ENCODE data around the gene NDFIP1.
"Not testable (repeated sequence)": the region's sequence is repeated elsewhere in the genome, so short reads cannot be mapped to it uniquely, and the experiment has no call there.

The NDFIP1 gene

GRCh38 chr5:142154449-142154841, 45.9 kb downstream of the NDFIP1 start:
- DNase-seq (ENCODE audit: low spot score), result not testable (repeated sequence)

GRCh38 chr5:142156839-142157463, 48.4 kb downstream of the NDFIP1 start:
- no peak for DNase-seq (ENCODE audit: low spot score)

DNA sequence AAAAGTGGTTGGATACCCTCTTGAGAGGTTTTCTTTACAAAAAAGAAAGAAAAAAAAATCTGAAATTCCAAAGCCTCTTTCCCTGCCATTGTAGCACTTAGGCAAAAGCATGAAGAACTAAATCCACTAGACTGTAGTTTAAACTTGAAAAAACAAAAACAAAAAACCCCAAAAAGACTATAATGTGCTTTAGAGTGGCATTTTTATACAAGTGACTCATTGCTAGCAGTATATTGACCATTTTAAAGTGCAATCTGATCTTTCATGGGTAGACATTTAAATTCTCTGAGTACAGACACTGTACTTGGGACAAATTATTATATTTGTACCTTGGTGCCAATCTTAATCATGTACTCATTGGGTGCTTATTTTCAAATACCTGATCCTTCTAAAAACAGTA, 50.8 kb downstream of the NDFIP1 start:
- DNase-seq (ENCODE audit: low spot score), result no peak

DNA sequence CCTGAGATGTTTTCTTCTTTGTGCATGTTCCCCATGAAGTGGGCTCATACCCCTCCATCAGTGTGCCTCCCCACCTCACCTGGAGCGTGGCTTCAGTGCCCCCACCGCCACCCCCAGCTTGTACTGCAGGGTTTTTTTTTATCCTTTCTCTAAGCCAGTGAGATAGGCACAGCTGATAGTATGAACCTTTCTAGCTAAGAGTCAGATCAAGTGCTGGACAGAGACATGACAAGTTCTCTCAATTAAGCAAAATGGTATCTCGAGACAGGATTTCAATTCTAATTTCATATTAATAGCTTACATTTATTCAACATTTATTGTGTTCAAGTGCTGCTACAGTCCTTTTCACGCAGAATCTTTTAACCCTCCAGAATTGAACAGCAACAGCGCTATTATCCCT, 55.7 kb downstream of the NDFIP1 start:
- DNase-seq (ENCODE audit: low spot score), result no peak

DNA sequence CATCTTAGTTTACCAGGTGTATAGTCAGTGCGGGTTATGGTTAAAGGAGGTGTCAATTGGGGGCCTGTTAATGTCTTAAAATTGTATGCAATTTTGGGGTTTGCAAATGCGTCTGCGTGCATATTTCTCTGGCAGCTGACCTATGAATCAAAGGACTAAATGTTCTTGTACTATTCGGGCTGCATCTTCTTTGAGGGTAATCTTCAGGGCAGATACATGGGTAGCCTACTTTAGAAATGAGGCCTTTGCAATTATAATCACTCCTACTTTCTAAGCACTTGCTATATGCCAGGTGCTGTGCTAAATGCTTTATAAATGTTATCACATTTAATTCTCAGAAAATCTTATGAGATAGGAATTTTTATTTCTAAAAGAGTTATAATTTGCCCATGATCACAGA, 58.2 kb downstream of the NDFIP1 start:
- DNase-seq (ENCODE audit: low spot score), result no peak

DNA sequence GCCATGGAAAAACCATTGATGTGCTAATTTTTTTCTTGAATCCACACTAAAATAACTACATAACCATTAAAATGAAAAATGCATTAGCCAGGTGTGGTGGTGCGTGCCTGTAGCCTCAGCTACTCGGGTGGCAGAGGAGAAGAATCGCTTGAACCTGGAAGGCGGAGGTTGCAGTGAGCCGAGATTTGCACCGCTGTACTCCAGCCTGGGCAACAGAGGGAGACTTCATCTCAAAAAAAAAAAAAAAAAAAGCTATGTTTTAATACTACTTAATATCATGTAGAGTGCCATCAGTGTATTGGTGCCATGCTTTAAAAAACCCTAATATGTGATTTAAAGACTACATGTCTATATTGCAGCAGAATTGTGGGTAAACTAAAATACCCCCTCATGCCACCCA, 58.9 kb downstream of the NDFIP1 start:
- DNase-seq (ENCODE audit: low spot score), result no peak

DNA sequence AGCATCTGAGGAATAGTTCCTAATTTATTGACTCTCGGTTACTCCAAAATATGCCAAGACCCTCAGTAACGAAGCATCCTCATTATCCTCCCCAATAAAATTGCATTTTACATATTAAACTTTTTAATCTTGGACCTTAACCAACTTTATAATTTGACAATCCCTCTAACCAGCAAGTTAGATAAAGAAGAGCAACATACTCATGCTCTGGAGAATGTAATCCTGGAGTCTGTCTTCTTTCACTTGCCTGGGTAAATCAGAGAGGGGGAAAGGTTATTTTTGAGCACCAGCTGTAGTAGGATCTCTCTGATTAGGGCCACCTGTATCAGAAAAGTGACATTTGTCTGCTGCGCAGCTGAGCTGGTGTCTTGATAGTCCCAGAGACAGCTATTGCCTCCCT, 59.8 kb downstream of the NDFIP1 start:
- DNase-seq (ENCODE audit: low spot score), result no peak

DNA sequence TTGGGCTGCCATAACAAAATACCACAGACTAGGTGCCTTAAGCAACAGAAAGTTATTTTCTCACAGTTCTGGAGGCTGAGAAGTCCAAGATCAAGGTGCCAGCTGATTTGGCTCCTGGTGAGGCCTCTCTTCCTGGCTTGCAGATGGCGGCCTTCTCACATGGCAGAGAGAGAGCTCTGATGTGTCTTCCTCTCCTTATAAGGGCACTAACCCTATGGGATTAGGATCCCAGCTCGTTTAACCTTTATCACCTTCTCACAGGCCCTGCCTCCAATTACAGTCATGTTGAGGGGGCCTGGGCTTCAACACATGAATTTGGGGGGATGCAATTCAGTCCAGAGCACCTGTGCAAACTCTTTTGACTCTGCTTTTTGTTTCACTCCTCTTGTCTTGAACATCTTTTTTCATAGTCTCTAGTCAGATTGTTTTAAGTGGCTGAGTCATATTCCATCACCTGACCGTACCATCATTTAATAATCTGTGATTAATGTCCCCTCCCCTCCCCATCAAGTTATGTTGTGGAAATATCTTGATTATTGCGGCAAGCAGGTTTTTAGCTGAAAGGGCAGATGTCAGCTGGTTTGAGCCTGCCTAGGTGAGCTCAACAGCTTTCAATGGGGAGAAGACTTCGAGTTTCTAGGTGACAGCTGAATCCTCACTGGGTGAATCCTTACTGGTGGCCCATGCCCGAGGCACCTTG, 61.8 kb downstream of the NDFIP1 start:
- no peak for DNase-seq (ENCODE audit: low spot score)

DNA sequence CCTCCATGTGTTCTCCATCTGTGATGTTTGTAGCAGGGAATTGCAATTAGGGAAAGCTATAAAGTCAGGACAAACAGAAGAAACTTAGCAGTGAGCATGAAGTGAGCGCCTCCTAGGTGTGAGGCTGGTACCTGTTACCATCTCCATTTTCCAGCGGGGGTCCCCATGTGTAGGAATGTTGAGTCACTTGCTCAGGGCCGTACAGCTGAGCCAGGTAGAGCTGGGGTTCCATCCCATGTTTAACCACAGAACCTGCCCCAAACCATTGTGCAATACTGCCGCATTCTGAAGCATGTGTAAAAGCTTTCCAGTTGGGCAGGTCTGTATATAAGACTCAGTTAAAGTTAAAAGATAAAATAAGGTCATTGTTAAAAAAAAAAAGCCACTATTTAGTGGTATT, 62.7 kb downstream of the NDFIP1 start:
- no peak for DNase-seq (ENCODE audit: low spot score)

DNA sequence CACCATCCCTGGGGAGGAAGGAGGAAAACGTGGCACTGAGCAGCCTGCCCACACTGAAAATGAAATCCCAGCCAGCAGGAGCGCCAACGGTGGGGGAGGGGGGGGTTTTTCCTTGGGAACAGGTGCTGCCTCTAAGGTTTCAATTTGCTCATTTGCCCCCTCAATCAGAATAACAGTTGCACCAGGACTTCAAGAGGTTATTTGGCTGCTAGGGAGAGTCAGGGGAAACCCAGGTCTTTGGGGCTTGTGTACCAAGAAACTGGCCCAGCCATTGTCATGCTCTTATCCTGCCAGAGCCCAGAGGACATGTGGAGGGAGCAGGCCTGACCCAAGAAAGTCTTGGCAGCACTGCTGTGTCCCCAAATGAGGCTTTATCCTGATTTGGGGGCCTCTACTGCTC, 66.5 kb downstream of the NDFIP1 start:
- DNase-seq (ENCODE audit: low spot score), result no peak

DNA sequence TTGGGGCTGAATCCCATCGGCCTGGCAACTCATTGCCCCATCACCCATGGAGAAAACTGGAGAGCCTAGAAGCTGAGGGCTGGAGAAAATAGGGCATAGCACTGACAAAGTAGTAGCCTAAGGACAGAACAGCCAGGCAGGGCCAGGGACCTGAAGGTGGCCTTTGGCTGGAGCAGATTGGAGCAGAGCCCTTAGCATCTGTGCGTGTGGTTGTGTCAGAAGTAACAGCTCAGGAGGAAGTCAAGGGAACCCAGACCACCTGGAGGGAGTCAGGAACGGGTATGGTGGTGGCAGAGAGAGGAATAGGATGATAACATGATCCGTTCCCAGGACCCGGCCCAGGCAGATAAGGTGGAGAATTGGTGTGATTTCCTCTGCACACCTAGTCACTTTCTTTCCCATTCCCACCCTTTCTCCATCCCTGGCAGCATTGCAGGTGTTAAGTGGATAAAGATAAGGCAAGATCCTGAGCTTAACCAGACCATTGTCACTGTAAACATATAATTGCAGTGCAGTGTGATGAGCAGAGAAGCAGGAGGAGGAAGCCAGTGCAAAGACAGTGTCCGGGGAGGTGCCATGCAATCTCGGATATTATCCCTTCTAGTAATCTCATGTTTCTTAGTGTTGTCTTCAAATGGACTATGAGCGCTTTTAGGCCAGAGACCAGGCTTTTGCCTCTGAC, 67.0 kb downstream of the NDFIP1 start:
- DNase-seq (ENCODE audit: low spot score), result no peak

DNA sequence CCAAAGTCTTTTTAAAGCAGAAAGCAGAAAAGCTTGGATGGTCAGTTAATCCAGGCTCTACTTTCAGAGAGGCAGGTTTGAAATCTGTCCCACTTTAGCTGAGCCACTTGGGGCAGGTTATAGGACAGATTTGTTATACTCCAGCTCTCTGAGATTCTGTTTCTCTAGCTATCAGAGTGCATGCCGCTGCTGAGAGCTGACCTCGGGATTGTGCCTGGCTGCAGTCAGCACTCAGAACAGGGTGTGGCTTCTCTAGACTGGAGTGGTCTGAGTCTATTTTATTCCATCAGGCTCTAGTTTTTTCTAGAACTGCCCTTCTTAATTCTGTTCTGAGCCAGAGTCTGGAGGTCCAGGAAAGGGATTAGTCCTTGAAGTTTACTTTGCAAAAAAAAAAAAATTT, 67.7 kb downstream of the NDFIP1 start:
- no peak for DNase-seq (ENCODE audit: low spot score)

GRCh38 chr5:142178651-142179050, 70.1 kb downstream of the NDFIP1 start:
- DNase-seq (ENCODE audit: low spot score), result no peak

- DNase-seq (ENCODE audit: low spot score), result no peak
These were observed 71.3 kb downstream of the NDFIP1 start for GRCh38 chr5:142179776-142180387.

DNA sequence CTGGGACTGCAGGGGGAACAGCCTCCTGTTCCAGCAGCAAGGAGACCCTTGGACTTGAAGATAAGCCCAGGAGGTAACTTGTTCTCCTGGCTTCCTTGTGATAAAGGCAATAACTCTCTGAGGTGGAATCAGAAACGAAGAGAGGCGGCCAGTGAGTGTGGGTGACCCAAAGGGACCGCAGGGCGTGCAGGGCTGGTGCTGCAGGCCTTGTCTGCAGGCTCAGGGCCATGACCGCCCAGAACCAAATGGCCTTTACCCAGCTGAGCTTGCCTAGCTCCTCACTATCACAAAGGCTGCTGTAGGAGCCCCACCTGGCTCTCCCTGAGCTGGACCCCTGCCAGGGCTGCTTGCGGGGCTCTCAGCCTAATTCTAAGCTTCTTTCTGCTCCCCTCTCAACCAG, 72.5 kb downstream of the NDFIP1 start:
- no peak for DNase-seq (ENCODE audit: low spot score)

GRCh38 chr5:142181547-142182163, 73.1 kb downstream of the NDFIP1 start:
- DNase-seq (ENCODE audit: low spot score), result no peak

DNA sequence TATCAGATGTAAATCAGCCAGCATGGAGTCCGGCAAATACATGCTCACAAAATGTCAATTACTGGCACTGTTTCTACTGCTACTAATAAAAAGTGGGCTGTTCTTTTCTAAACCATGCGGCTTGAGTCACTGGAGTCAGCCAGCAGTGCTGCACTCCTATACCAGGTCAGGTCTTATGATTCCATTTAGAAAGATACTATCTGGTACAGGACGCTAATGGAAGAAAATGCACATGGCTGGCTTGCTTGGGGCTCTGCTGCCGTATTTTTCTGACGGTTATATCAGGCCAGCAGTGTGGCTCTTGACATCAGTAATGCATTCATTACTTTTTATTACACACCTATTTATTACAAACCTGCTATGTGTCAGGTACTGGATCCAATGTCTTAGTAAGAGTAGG, 74.3 kb downstream of the NDFIP1 start:
- DNase-seq (ENCODE audit: low spot score), result no peak

GRCh38 chr5:142183561-142183960, 75.0 kb downstream of the NDFIP1 start:
- no peak for DNase-seq (ENCODE audit: low spot score)

DNA sequence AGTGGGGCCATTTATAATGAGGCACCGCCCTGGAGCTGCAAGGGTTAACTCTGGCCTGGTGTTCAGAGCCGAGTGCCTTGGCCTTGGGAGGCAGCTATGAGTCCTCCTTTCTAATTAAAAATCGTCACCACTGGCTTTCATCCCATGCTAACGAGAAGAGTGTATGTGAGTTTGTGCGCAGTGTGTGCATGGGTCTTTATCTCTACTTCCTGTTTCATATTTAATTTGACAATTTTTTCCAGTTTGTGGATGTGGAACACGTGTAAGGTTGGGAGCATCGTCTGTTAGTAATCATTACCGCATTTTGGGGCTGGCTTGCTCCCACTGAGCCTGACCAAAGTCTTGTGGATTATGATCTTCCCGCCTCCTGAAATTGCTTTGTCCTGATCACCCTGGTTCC, 76.4 kb downstream of the NDFIP1 start:
- no peak for DNase-seq (ENCODE audit: low spot score)

DNA sequence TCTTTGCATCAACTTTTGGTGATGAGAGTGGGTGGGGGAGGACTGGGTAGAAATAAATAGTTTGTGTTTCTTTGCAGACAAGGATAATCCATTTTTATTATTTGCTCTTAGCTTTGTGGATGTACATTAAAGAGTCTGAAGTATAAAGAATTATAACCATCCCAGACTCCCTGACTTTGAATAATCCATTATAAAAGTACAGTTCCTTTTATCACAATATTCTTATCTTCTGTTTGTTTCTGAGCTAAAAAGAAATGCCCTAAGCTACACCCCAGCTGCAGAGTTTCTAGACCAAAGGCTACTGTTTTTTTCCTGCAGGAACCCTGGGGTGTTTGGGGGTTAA, 77.9 kb downstream of the NDFIP1 start:
- DNase-seq (ENCODE audit: low spot score), result no peak

DNA sequence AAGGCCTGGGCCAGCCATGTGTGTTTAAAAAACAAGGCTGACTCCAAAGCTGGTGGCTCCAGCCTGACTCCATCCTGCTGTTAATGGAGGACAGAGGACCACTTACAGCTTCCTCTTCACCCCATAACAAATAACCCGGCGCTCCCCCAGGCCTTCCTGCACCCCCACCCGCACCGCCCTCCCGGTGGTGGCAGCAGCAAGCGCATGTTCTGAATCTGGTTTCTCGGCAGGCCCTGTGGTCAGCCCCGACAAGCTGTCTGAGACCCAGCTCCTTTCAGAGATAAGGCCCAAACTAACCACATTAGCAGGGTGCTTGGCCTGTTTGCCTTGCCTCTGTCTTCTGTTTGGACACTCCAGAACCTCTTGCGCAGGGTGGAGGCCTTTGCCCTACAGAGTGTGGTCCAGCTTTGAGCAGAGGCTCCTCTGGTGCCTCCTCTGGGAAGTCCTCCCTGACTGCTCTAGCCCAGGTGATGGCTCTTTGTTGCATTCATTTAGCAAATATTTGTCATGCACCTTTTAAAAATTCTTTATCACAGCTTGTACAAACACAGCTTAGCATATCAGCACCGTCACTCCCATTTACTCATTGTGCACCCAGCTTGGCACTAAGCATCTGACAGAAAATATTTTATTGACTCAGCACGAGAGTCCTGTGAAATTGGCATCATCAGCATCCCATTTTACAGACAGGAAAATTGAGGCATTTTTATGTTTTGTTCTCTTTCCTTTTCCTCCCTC, 78.4 kb downstream of the NDFIP1 start:
- no peak for DNase-seq (ENCODE audit: low spot score)

DNA sequence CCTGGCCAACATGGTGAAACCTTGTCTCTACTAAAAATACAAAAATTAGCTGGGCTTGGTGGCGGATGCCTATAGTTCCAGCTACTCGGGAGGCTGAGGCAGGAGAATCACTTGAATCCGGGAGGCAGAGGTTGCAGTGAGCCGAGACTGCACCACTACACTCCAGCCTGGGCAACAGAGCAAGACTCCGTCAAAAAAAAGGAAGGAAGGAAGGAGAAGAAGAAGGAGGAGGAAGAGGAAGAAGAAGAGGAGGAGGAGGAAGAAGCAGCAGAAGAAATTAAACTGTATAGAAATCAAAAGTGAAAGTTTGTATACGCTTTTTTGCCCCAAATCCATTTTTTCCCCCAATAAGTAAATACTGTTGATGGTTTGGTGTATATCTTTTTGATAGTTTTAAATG, 80.1 kb downstream of the NDFIP1 start:
- DNase-seq (ENCODE audit: low spot score), result not testable (repeated sequence)

Measured in kidney tubule cell (primary cell).